ENCODE measurements around the gene JAML.

JAML gene

GRCh38 chr11:118232659-118233058 is 7.8 kb upstream of the JAML start:
- Histone ChIP-seq H3K27ac (peak overlapping the region; percentile 97), H3K4me1 (ENCODE audit: control insufficient read depth in 1 of 2, insufficient read depth in 1 of 2, low read depth in 1 of 2, low read length in 1 of 2) (peaks cover 96 to 100% of the 10 kb centered on the region in 2 experiments), H3K36me3 (peaks cover 76% of the 10 kb centered on the region), H3K9me3 (no peaks in the 10 kb centered on the region), H3K27me3 (no peaks in the 10 kb centered on the region), H3K4me3 (ENCODE audit: low read depth in 1 of 2, low read length in 1 of 2) (no peak overlapping the region)
- TF ChIP-seq, protein P1, sequence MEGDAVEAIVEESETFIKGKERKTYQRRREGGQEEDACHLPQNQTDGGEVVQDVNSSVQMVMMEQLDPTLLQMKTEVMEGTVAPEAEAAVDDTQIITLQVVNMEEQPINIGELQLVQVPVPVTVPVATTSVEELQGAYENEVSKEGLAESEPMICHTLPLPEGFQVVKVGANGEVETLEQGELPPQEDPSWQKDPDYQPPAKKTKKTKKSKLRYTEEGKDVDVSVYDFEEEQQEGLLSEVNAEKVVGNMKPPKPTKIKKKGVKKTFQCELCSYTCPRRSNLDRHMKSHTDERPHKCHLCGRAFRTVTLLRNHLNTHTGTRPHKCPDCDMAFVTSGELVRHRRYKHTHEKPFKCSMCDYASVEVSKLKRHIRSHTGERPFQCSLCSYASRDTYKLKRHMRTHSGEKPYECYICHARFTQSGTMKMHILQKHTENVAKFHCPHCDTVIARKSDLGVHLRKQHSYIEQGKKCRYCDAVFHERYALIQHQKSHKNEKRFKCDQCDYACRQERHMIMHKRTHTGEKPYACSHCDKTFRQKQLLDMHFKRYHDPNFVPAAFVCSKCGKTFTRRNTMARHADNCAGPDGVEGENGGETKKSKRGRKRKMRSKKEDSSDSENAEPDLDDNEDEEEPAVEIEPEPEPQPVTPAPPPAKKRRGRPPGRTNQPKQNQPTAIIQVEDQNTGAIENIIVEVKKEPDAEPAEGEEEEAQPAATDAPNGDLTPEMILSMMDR (IDR thresholded peaks at IDR 0.05), result no peak

DNA sequence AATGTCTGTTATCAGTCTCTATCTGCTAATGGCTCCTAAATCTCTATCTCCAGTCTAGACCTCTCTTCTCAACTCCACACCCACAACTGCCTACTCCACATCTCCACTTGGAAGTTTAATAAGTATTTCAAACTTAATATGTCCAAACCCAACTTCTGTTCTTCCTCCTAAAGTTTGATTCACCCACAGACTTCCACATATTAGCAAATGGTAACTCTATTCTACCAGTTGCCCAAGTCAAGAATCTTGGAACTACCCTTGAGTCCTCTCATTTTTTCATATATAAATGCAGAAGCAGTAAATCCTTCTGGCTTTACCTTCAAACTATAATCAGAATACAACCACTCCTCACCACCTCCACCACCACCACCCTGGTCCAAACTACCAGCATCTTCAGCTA is 6.7 kb upstream of the JAML start:
- Histone ChIP-seq H3K4me1 (ENCODE audit: control insufficient read depth in 1 of 2, insufficient read depth in 1 of 2, low read depth in 1 of 2, low read length in 1 of 2) (peaks cover 96 to 100% of the 10 kb centered on the region in 2 experiments), H3K4me3 (ENCODE audit: low read depth in 1 of 2, low read length in 1 of 2) (no peak overlapping the region), H3K36me3 (peaks cover 76% of the 10 kb centered on the region), H3K27me3 (no peaks in the 10 kb centered on the region), H3K9me3 (no peaks in the 10 kb centered on the region), H3K27ac (peak overlapping the region; percentile 97)
- TF ChIP-seq, protein P1 (IDR thresholded peaks at IDR 0.05), result no peak

GRCh38 chr11:118230088-118230487 is 5.3 kb upstream of the JAML start:
- H3K27ac ChIP-seq, result peak overlapping the region; percentile 97
- TF ChIP-seq, protein P1 (IDR thresholded peaks at IDR 0.05), result no peak
- peaks cover 69% of the 10 kb centered on the region for H3K36me3 ChIP-seq
- peaks cover 96 to 100% of the 10 kb centered on the region in 2 experiments for H3K4me1 ChIP-seq (ENCODE audit: control insufficient read depth in 1 of 2, insufficient read depth in 1 of 2, low read depth in 1 of 2, low read length in 1 of 2)
- H3K9me3 ChIP-seq, result no peaks in the 10 kb centered on the region
- H3K4me3 ChIP-seq (ENCODE audit: low read depth in 1 of 2, low read length in 1 of 2), result no peak overlapping the region
- no peaks in the 10 kb centered on the region for H3K27me3 ChIP-seq

- Histone ChIP-seq H3K9me3 (no peaks in the 10 kb centered on the region), H3K27me3 (no peaks in the 10 kb centered on the region), H3K4me3 (ENCODE audit: low read depth in 1 of 2, low read length in 1 of 2) (peak overlapping the region; percentile 2 to 77), H3K4me1 (ENCODE audit: control insufficient read depth in 1 of 2, insufficient read depth in 1 of 2, low read depth in 1 of 2, low read length in 1 of 2) (peaks cover 97 to 99% of the 10 kb centered on the region in 2 experiments), H3K36me3 (peaks cover 62% of the 10 kb centered on the region), H3K27ac (peak overlapping the region; percentile 97)
- TF ChIP-seq, protein P1 (IDR thresholded peaks at IDR 0.05), result no peak
These were observed 4.5 kb upstream of the JAML start for GRCh38 chr11:118229274-118229847.

DNA sequence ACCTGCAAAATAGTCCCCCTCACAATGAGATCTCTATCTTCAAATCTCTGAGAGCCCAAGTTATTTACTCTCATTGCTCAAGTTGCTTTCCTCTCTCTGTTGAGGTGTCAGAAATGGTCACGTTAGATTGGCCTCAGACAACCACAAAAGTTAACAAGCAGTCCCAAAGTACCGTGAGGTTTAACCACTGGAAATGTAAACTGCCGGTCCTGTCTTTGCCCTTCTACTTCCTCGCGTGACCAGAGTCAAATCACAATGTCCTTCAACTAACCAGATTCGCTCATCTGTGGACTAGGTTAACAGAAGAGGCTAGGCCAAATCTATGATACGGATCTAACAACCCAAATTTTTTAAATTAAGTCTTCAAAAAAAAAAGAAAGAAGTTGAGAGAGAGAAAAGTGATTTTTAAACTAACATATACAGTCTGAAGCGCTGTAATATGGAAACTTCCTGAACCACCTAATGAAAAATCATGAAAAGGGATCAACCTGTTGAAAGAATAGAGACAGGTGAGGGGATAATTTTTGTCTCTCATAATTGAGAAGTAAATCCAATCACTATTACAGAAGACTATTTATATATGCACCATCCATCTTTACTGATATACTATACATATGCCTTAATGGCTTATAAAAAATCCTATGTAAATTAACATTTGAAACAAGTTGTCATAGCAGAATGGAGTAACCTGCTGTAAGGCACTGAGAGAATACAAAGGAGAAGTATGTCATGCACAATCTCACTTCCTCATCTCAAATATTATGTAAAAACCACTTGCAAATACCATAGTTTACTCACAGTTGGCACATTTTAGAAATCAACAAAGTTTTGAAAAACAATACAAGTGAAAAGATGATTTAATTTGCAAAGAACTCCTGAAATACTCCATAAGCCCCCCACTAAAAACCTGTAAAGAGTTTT is 3.3 kb upstream of the JAML start:
- TF ChIP-seq, protein P1 (IDR thresholded peaks at IDR 0.05), result peak; percentile 12

More for the DNA sequence above, 3.3 kb upstream of the JAML start:
- Histone ChIP-seq H3K27me3 (no peaks in the 10 kb centered on the region), H3K4me3 (ENCODE audit: low read depth in 1 of 2, low read length in 1 of 2) (peak overlapping the region; percentile 77 to 96), H3K4me1 (ENCODE audit: control insufficient read depth in 1 of 2, insufficient read depth in 1 of 2, low read depth in 1 of 2, low read length in 1 of 2) (peaks cover 85 to 98% of the 10 kb centered on the region in 2 experiments), H3K36me3 (peaks cover 49% of the 10 kb centered on the region), H3K27ac (peak overlapping the region; percentile 97), H3K9me3 (no peaks in the 10 kb centered on the region)
